IMR-90 (cell line): ENCODE measurements around the gene TBX1. TPM values are rescaled to one million over a fixed set of nuclear protein-coding genes. Genes with fewer than 3 reads are reported as not detected.

Experiments
- ATAC-seq: fragments of 200-7000 bp; cut with Tn5 transposase; 2 replicates; pipeline ENCODE4 v1.9.1; 2020; ENCODE audit warnings: low read depth, mild to moderate bottlenecking, moderate library complexity
- BruUV-seq: library from RNA; stranded (reverse); fragments of 400-500 nt; replicated peaks from 2 replicates; lab custom pipeline; 2021; lab: Mats Ljungman, UMichigan
- CTCF ChIA-PET: fragments of 300-600 bp; formaldehyde crosslinking; extraction: SDS; loops from one replicate; lab custom pipeline; 2021; ENCODE audit warnings: antibody characterized with exemption; lab: Yijun Ruan, JAX
- POLR2A ChIA-PET: fragments of 300-600 bp; sonication (Branson Sonifier 250); formaldehyde crosslinking; loops from one replicate; lab custom pipeline; 2022; ENCODE audit warnings: antibody characterized with exemption; ENCODE audit not compliant: unreplicated experiment; lab: Charles Lee
- DNase-seq: peaks from one replicate; pipeline ENCODE4 v3.0.0; 2013
- H2AFZ ChIP-seq: replicated peaks from 2 replicates; pipeline ENCODE3; 2013; ENCODE audit warnings: low read length, mild to moderate bottlenecking; ENCODE audit not compliant: poor library complexity
- H2AK5ac ChIP-seq: 2 replicates; pipeline ENCODE4 v1.6.1; 2013; ENCODE audit warnings: low read depth, low read length, inconsistent platforms
- H2AK9ac ChIP-seq: replicated peaks from 2 replicates; pipeline ENCODE3; 2013; ENCODE audit warnings: mild to moderate bottlenecking, low read depth, low read length, moderate library complexity; ENCODE audit not compliant: poor library complexity
- H2BK120ac ChIP-seq: 2 replicates; pipeline ENCODE4 v1.6.1; 2013; ENCODE audit warnings: low read depth, low read length, inconsistent platforms
- H2BK15ac ChIP-seq: 3 replicates; pipeline ENCODE4 v1.6.1; 2013; ENCODE audit warnings: low read depth, low read length, inconsistent platforms
- H2BK20ac ChIP-seq: 2 replicates; pipeline ENCODE4 v1.6.1; 2013; ENCODE audit warnings: low read depth, mild to moderate bottlenecking, inconsistent platforms, low read length, moderate library complexity
- H2BK5ac ChIP-seq: 2 replicates; pipeline ENCODE4 v1.6.1; 2013; ENCODE audit warnings: mild to moderate bottlenecking, low read depth, low read length, inconsistent platforms; ENCODE audit not compliant: poor library complexity, severe bottlenecking
- H3K14ac ChIP-seq: replicated peaks from 2 replicates; pipeline ENCODE4 v1.6.1; 2013; ENCODE audit warnings: low read depth, low read length, inconsistent platforms
- H3K18ac ChIP-seq: 2 replicates; pipeline ENCODE4 v1.6.1; 2013; ENCODE audit warnings: low read depth, low read length, control low read depth
- H3K23ac ChIP-seq: 2 replicates; pipeline ENCODE4 v1.6.1; 2013; ENCODE audit warnings: low read depth, low read length, inconsistent platforms
- H3K27ac ChIP-seq: 2 replicates; pipeline ENCODE4 v1.5.1; 2013; ENCODE audit warnings: mild to moderate bottlenecking, control low read depth, low read length; ENCODE audit not compliant: insufficient read depth
- H3K27me3 ChIP-seq: 2 replicates; pipeline ENCODE4 v1.6.1; 2013; ENCODE audit warnings: low read length; ENCODE audit not compliant: control insufficient read depth, insufficient read depth
- H3K36me3 ChIP-seq: 2 replicates; pipeline ENCODE4 v1.6.1; 2013; ENCODE audit warnings: low read length, mixed read lengths; ENCODE audit not compliant: control insufficient read depth, insufficient read depth
- H3K4ac ChIP-seq: 2 replicates; pipeline ENCODE4 v1.6.1; 2013; ENCODE audit warnings: low read depth, low read length, inconsistent platforms
- H3K4me1 ChIP-seq: 2 replicates; pipeline ENCODE4 v1.6.1; 2013; ENCODE audit warnings: low read length, mixed read lengths; ENCODE audit not compliant: control insufficient read depth, insufficient read depth
- H3K4me2 ChIP-seq: 2 replicates; pipeline ENCODE4 v1.6.1; 2013; ENCODE audit warnings: low read depth, mild to moderate bottlenecking, control low read depth, low read length, moderate library complexity
- H3K4me3 ChIP-seq: 2 replicates; pipeline ENCODE4 v1.5.1; 2013; ENCODE audit warnings: low read depth, mild to moderate bottlenecking, control low read depth, low read length, moderate library complexity; ENCODE audit not compliant: insufficient read depth
- H3K56ac ChIP-seq: 2 replicates; pipeline ENCODE4 v1.6.1; 2013; ENCODE audit warnings: low read length, inconsistent platforms; ENCODE audit not compliant: insufficient read depth; ENCODE audit errors: extremely low read depth
- H3K79me1 ChIP-seq, 2 experiments: 2 replicates each; pipeline ENCODE4 v1.6.1; 2013; ENCODE audit warnings: low read length in 2 of 2, inconsistent platforms in 1 of 2, low read depth in 1 of 2
- H3K9ac ChIP-seq: 2 replicates; pipeline ENCODE4 v1.6.1; 2013; ENCODE audit warnings: low read depth, low read length, control low read depth
- H3K9me1 ChIP-seq: 2 replicates; pipeline ENCODE4 v1.6.1; 2013; ENCODE audit warnings: low read length, inconsistent platforms; ENCODE audit not compliant: insufficient read depth
- H3K9me3 ChIP-seq: 2 replicates; pipeline ENCODE4 v1.6.1; 2013; ENCODE audit warnings: low read length; ENCODE audit not compliant: control insufficient read depth, insufficient read depth
- H4K20me1 ChIP-seq: 2 replicates; pipeline ENCODE4 v1.6.1; 2013; ENCODE audit warnings: low read length, inconsistent platforms; ENCODE audit not compliant: insufficient read depth
- H4K5ac ChIP-seq: 2 replicates; pipeline ENCODE4 v1.6.1; 2013; ENCODE audit warnings: mild to moderate bottlenecking, low read depth, low read length, control low read depth
- H4K8ac ChIP-seq, 2 experiments: 2 replicates each; pipeline ENCODE4 v1.6.1; 2013; ENCODE audit warnings: low read depth in 2 of 2, low read length in 2 of 2, control low read depth in 1 of 2, inconsistent platforms in 1 of 2
- H4K91ac ChIP-seq: 2 replicates; pipeline ENCODE4 v1.6.1; 2013; ENCODE audit warnings: low read depth, low read length, inconsistent platforms; ENCODE audit not compliant: insufficient read depth
- BHLHE40 ChIP-seq: fragments of 150-350 bp; IDR thresholded peaks from 2 replicates; pipeline ENCODE4 v1.6.1; 2016; ENCODE audit warnings: mild to moderate bottlenecking, low read depth, low read length
- CEBPB ChIP-seq: IDR thresholded peaks from 2 replicates; pipeline ENCODE4 v1.6.1; 2012; ENCODE audit warnings: low read depth, low read length, improper control_type of control experiment
- CHD1 ChIP-seq: IDR thresholded peaks from 2 replicates; pipeline ENCODE4 v1.6.1; 2012; ENCODE audit warnings: low read depth, low read length, improper control_type of control experiment
- CTCF ChIP-seq: conservative IDR thresholded peaks from 2 replicates; pipeline ENCODE4 v1.5.1; 2012; ENCODE audit warnings: mild to moderate bottlenecking, low read depth, low read length, improper control_type of control experiment
- MAZ ChIP-seq: IDR thresholded peaks from 2 replicates; pipeline ENCODE4 v1.6.1; 2012; ENCODE audit warnings: low read depth, mild to moderate bottlenecking, low read length, improper control_type of control experiment, moderate library complexity, borderline replicate concordance
- MXI1 ChIP-seq: IDR thresholded peaks from 2 replicates; pipeline ENCODE4 v1.6.1; 2012; ENCODE audit warnings: low read depth, mild to moderate bottlenecking, low read length, moderate library complexity, borderline replicate concordance
- NFE2L2 ChIP-seq: fragments of 150-350 bp; IDR thresholded peaks from 2 replicates; pipeline ENCODE4 v1.6.1; 2016; ENCODE audit warnings: low read depth, mild to moderate bottlenecking, low read length
- POLR2A ChIP-seq: IDR thresholded peaks from 2 replicates; pipeline ENCODE4 v1.6.1; 2012; ENCODE audit warnings: mild to moderate bottlenecking, low read depth, low read length
- RCOR1 ChIP-seq: IDR thresholded peaks from 2 replicates; pipeline ENCODE4 v1.6.1; 2012; ENCODE audit warnings: mild to moderate bottlenecking, low read length, improper control_type of control experiment; ENCODE audit not compliant: insufficient replicate concordance
- SMC3 ChIP-seq: fragments of 150-350 bp; IDR thresholded peaks from 2 replicates; pipeline ENCODE4 v1.6.1; 2016; ENCODE audit warnings: low read depth, mild to moderate bottlenecking, antibody characterized with exemption, low read length, moderate library complexity
- WGBS, 2 experiments: methylation state at CpG; one replicate each; pipeline versions ENCODE4 v1.1.5 to v1.1.7; 2013; ENCODE audit warnings: missing lambda C conversion rate in 2 of 2; ENCODE audit not compliant: insufficient read length in 1 of 2; ENCODE audit errors: extremely low coverage in 2 of 2; 5-methylcytosine and 5-hydroxymethylcytosine counted together
- dilution Hi-C: fragments of 300-500 bp; cut with HindIII; formaldehyde crosslinking; loops from one replicate; pipeline ENCODE4 v1.14.3; 2018; ENCODE audit warnings: low sequenced_read_pairs; ENCODE audit not compliant: unreplicated experiment
- in situ Hi-C: fragments of 300-500 bp; cut with MboI; formaldehyde crosslinking; loops from 3 replicates; pipeline ENCODE4 v1.14.3; 2019; ENCODE audit warnings: low sequenced_read_pairs, inconsistent platforms, mixed read lengths
- intact Hi-C: fragments of 100-400 bp; cut with micrococcal nuclease; formaldehyde crosslinking; loops from 2 replicates; pipeline ENCODE4 v1.10.0; 2022
- polyA plus RNA-seq, 3 experiments: library from polyadenylated mRNA; depleted of rRNA; stranded (reverse); fragments of >200 nt; gene quantifications; 2 replicates each; pipeline ENCODE4 v1.2.3, GENCODE V29; 2012; ENCODE audit warnings: low replicate concordance in 1 of 3
- total RNA-seq: library from RNA; depleted of rRNA; stranded (reverse); fragments of >200 nt; gene quantifications from 2 replicates; pipeline ENCODE4 v1.2.3, GENCODE V29; 2012
- TF ChIP-seq, protein P1 (sequence below): fragments of 150-350 bp; IDR thresholded peaks from 2 replicates; pipeline ENCODE4 v1.6.1; 2016; ENCODE audit warnings: low read depth, mild to moderate bottlenecking, low read length, moderate library complexity, borderline replicate concordance
- TF ChIP-seq, protein P2 (sequence below): fragments of 150-350 bp; IDR thresholded peaks from 2 replicates; pipeline ENCODE4 v1.6.1; 2017; ENCODE audit warnings: mild to moderate bottlenecking, antibody characterized with exemption, low read length, low read depth

Gene TBX1
- total and polyA plus RNA-seq, 2 of the 4 experiments (the other 2 are of a cell fraction): 0.03 TPM; not detected in 1

DNA sequence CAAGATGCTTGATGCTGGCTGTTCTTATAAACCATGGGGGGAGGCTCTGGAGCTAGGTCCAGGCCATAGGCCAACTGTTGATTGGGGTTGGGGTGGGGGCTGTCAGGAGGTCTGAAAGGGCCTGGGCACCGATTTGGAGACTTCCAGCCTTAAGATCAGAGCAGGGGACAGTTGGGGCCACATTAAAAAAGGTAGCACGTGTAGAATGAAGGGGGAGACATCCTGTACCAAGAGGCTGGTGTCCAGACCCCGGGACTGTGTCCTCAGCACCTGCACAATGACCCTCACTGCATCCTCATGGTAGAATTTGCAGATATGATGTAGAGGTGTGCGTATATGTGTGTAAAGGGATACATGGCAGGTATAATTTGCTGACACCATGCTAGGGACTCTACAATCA lies 12.4 kb upstream of the TBX1 start:
- H3K18ac ChIP-seq: no peak overlapping the region
- POLR2A ChIA-PET: no interaction called here
- ATAC-seq: no peak

More for the DNA sequence above, 12.4 kb upstream of the TBX1 start:
- H3K9ac ChIP-seq: no peak overlapping the region
- no peaks in the 10 kb centered on the region for H4K20me1 ChIP-seq
- no CpG with 5 or more reads among the region's 4 CpGs for WGBS, 2 experiments
- no peak overlapping the region for H2BK20ac ChIP-seq
- BruUV-seq: no TSS peak
- no peak overlapping the region for H3K4me2 ChIP-seq
- CTCF ChIA-PET: no interaction called here
- no peak overlapping the region for H4K8ac ChIP-seq
- no peak overlapping the region for H2AK5ac ChIP-seq
- TF ChIP-seq, protein P1, sequence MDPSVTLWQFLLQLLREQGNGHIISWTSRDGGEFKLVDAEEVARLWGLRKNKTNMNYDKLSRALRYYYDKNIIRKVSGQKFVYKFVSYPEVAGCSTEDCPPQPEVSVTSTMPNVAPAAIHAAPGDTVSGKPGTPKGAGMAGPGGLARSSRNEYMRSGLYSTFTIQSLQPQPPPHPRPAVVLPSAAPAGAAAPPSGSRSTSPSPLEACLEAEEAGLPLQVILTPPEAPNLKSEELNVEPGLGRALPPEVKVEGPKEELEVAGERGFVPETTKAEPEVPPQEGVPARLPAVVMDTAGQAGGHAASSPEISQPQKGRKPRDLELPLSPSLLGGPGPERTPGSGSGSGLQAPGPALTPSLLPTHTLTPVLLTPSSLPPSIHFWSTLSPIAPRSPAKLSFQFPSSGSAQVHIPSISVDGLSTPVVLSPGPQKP: no peak
- TF ChIP-seq BHLHE40 (no peak), NFE2L2 (no peak), MXI1 (no peak), POLR2A (no peak), MAZ (no peak), RCOR1 (no peak), CHD1 (no peak), CTCF (no peak), CEBPB (no peak), SMC3 (no peak)
- TF ChIP-seq, protein P2, sequence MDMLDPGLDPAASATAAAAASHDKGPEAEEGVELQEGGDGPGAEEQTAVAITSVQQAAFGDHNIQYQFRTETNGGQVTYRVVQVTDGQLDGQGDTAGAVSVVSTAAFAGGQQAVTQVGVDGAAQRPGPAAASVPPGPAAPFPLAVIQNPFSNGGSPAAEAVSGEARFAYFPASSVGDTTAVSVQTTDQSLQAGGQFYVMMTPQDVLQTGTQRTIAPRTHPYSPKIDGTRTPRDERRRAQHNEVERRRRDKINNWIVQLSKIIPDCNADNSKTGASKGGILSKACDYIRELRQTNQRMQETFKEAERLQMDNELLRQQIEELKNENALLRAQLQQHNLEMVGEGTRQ: no peak
- H3K4ac ChIP-seq: no peak overlapping the region
- no peaks in the 10 kb centered on the region for H3K36me3 ChIP-seq
- no peaks in the 10 kb centered on the region for H3K79me1 ChIP-seq
- H3K14ac ChIP-seq: no peak overlapping the region
- dilution Hi-C loops: no loop called here
- no peak overlapping the region for H3K4me3 ChIP-seq
- H2AK9ac ChIP-seq: no peak overlapping the region
- peaks cover 9% of the 10 kb centered on the region for H3K4me1 ChIP-seq
- H3K9me1 ChIP-seq: peaks cover 3% of the 10 kb centered on the region
- H3K23ac ChIP-seq: no peak overlapping the region
- no peak overlapping the region for H3K27ac ChIP-seq
- no peak overlapping the region for H3K56ac ChIP-seq
- intact Hi-C loops: no loop called here
- no peak overlapping the region for H2AFZ ChIP-seq
- no peak overlapping the region for H2BK15ac ChIP-seq
- in situ Hi-C loops: no loop called here
- no peaks in the 10 kb centered on the region for H3K9me3 ChIP-seq
- H2BK5ac ChIP-seq: no peak overlapping the region
- peaks cover 21% of the 10 kb centered on the region for H3K27me3 ChIP-seq
- no peak overlapping the region for H4K5ac ChIP-seq
- no peak overlapping the region for H2BK120ac ChIP-seq
- DNase-seq: no peak
- no peak overlapping the region for H4K91ac ChIP-seq
